ENCODE measurements around the gene C2.
A peak's percentile ranks its signal among the peaks of the same experiment; 100 is the strongest.

C2 gene

DNA sequence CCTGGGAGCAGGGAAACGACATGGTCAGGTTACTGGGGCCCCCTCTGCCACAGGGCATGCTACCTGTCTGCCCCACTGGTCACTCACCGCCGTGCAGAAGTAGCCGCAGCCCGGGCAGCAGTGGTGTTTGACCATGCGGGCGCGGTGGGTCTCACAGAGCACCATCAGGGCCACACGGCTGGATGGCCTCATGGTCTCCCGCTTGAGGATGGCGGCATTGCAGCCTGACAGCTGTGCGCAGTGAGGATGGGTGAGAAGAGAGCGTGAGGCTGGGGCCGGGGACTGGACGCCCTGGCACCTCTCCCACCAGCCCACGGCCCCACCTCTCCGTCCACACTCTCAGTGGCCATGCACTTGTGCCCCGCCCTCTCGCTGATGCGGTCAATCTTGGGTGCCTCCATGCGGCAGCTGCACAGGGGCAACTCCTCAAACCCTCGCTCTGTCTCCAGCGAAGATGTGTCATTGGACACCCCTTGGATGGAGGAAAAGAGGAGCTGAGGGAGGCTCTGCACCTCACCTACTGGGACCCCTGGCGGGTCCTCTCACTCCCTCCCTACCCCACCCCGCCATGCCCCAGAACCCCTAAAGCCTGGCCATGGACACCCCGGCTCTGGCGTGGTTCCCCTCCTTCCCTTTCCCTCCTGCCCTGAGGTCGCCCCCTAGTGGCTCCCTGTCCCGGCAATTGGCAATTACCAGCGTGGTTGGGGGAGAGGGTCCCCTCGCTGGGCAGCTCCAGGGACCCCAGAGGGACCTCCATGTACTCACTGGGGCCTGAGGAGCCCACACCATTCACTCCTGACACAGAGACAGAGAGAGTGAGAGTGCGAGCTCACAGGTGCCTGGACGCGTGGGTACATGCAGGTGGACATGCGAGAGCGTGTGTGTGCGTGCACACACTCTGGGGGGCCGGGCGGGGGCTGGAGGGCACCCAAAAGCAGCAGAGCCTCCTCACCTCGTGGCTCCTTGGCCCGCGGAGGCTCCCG is 39.0 kb upstream of the C2 start:
- Histone ChIP-seq H2AFZ (ENCODE audit: low read depth, low read length) (no peak overlapping the region), H3K27ac (ENCODE audit: low read length) (no peak overlapping the region), H3K4me2 (ENCODE audit: insufficient read depth, low read length) (no peak overlapping the region), H3K79me2 (ENCODE audit: insufficient read depth, low read length) (0 out of 2 replicates have a peak, but pooled peaks cover 4% of the 10 kb centered on the region), H4K20me1 (ENCODE audit: insufficient read depth, low read length) (peaks cover 20% of the 10 kb centered on the region; the same call in 1 of the 2 replicates), H3K36me3 (ENCODE audit: insufficient read depth, low read length) (peaks cover 90% of the 10 kb centered on the region), H3K4me1 (ENCODE audit: insufficient read depth, low read length) (no peaks in the 10 kb centered on the region), H3K27me3 (ENCODE audit: insufficient read depth, low read length, poor library complexity) (no peaks in the 10 kb centered on the region), H3K4me3 (ENCODE audit: low read depth in 1 of 2, low read length in 2 of 2) (no peak overlapping the region), H3K9me3 (ENCODE audit: insufficient read depth, low read length, severe bottlenecking) (no peaks in the 10 kb centered on the region), H3K9ac (ENCODE audit: low read depth, low read length) (no peak overlapping the region)
- peak; percentile 83 for TF ChIP-seq CTCF (IDR thresholded peaks at IDR 0.05; ENCODE audit: borderline replicate concordance, extremely low read depth, low read length, poor library complexity, severe bottlenecking)
- no peak for TF ChIP-seq EZH2 (IDR thresholded peaks at IDR 0.05; ENCODE audit: borderline replicate concordance, low read depth, low read length, severe bottlenecking)
- DNase-seq (peak; percentile 48), ATAC-seq (ENCODE audit: insufficient read depth, low read depth) (peak; percentile 69)

DNA sequence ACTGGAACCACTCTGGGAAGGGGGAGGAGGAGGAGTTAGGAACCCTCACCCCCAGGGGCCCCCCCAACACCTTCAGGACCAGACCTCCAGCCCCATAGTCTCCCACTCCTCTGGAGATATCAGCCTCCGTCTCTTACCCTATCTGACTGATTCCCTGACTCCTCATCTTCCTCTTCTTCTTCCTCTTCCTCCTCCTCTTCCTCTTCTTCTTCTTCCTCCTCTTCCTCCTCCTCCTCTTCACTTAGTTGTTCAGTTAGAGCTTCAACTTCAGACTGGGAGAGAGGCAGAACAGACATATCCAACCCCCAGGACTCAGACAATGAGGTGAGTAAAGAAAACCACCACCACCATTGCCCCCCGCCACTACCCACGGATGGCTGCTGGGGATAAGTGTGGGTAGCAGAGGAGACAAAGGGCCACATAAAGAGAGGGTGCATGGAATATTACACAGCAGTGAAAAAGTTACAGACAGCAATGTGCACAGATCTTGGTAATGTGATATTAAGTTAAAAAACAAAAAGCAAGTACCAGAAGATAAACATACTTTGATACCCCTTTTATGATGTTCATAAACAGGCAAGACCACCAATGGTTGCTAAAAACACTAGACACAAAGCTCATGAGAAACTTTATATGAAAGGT is 38.1 kb upstream of the C2 start:
- TF ChIP-seq CTCF (IDR thresholded peaks at IDR 0.05; ENCODE audit: borderline replicate concordance, extremely low read depth, low read length, poor library complexity, severe bottlenecking), result no peak
- no peak for TF ChIP-seq EZH2 (IDR thresholded peaks at IDR 0.05; ENCODE audit: borderline replicate concordance, low read depth, low read length, severe bottlenecking)
- Histone ChIP-seq H3K36me3 (ENCODE audit: insufficient read depth, low read length) (peaks cover 87% of the 10 kb centered on the region), H3K27me3 (ENCODE audit: insufficient read depth, low read length, poor library complexity) (no peaks in the 10 kb centered on the region), H3K4me3 (ENCODE audit: low read depth in 1 of 2, low read length in 2 of 2) (no peak overlapping the region), H3K9ac (ENCODE audit: low read depth, low read length) (no peak overlapping the region), H3K4me1 (ENCODE audit: insufficient read depth, low read length) (no peaks in the 10 kb centered on the region), H3K79me2 (ENCODE audit: insufficient read depth, low read length) (0 out of 2 replicates have a peak, but pooled peaks cover 4% of the 10 kb centered on the region), H4K20me1 (ENCODE audit: insufficient read depth, low read length) (peaks cover 18% of the 10 kb centered on the region; the same call in 1 of the 2 replicates), H2AFZ (ENCODE audit: low read depth, low read length) (no peak overlapping the region), H3K4me2 (ENCODE audit: insufficient read depth, low read length) (no peak overlapping the region), H3K9me3 (ENCODE audit: insufficient read depth, low read length, severe bottlenecking) (no peaks in the 10 kb centered on the region), H3K27ac (ENCODE audit: low read length) (no peak overlapping the region)
- ATAC-seq (ENCODE audit: insufficient read depth, low read depth) (no peak), DNase-seq (no peak)

DNA sequence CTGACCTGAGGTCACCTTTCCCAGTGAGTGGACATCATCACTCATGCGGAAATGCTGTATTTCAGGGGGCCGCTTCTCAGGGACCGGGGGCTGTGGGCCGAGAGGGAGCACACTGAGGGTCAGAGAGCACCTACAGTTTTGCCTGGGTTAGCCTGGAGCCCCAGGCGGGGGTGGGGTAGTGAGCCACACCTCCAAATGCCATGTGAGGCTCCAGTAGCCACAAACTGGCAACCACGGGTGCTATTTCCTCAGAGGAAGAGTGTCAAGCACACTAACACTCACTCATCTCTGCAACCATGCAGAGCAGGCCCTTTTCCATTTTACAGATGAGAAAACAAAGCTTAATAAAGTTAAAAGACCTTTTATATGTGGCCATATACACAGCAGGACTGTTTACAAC is 34.7 kb upstream of the C2 start:
- Histone ChIP-seq H2AFZ (ENCODE audit: low read depth, low read length) (no peak overlapping the region), H3K4me1 (ENCODE audit: insufficient read depth, low read length) (peaks cover 11% of the 10 kb centered on the region), H3K9ac (ENCODE audit: low read depth, low read length) (no peak overlapping the region), H4K20me1 (ENCODE audit: insufficient read depth, low read length) (peaks cover 9% of the 10 kb centered on the region; the same call in 1 of the 2 replicates), H3K4me2 (ENCODE audit: insufficient read depth, low read length) (no peak overlapping the region), H3K27me3 (ENCODE audit: insufficient read depth, low read length, poor library complexity) (no peaks in the 10 kb centered on the region), H3K79me2 (ENCODE audit: insufficient read depth, low read length) (peaks cover 32% of the 10 kb centered on the region), H3K27ac (ENCODE audit: low read length) (no peak overlapping the region), H3K9me3 (ENCODE audit: insufficient read depth, low read length, severe bottlenecking) (no peaks in the 10 kb centered on the region), H3K36me3 (ENCODE audit: insufficient read depth, low read length) (peaks cover 81% of the 10 kb centered on the region), H3K4me3 (ENCODE audit: low read depth in 1 of 2, low read length in 2 of 2) (no peak overlapping the region)
- ATAC-seq (ENCODE audit: insufficient read depth, low read depth) (no peak), DNase-seq (no peak)
- TF ChIP-seq CTCF (IDR thresholded peaks at IDR 0.05; ENCODE audit: borderline replicate concordance, extremely low read depth, low read length, poor library complexity, severe bottlenecking), result no peak
- no peak for TF ChIP-seq EZH2 (IDR thresholded peaks at IDR 0.05; ENCODE audit: borderline replicate concordance, low read depth, low read length, severe bottlenecking)
